ENCODE data around the gene GPR25. TPM values are rescaled to one million over a fixed set of nuclear protein-coding genes. Genes with fewer than 3 reads are reported as not detected.

The GPR25 gene
- total RNA-seq, 2 experiments from 2014 or later = not detected

DNA sequence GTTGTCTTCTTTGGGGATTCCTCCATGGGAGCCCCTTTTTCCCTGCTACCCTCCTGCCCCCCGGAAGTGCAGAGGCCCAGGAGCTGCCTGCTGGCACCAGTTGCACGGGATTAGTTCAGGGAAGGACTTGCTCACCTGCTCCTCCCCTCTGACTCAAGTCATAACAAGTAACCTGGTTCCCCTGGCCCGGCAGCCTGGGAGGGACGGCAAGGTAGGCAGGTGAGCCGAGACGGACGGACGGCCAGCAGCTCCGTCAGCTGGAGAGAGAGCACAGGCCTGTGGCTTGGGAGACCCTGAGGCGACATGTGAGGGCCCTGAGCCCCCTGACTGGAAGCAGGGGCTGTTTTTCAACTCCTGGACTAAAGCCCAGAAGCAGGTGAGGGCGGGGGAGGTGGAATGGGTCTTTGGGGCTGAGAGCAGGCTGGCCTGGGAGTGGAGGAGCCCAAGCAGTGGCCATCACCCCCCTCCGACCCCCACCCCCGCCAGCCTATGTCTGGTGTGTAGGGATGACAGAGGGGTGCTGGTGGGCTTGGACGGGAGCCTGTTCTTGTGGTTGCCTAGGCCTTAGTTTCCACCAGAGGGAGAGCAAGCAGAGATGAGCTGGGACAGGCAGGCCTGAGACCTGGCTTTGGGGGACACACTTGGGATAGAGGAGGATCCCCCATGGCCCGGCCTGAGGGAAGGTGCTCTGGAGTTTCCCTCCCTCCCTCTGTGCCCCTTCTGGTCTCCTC is 22.1 kb downstream of the GPR25 start, which contains the start of gene INAVA:
Gene INAVA, plus strand, starts transcription at position 189 of the 731 bp plus-strand sequence. CDS start 3,501 bp downstream, outside the sequence.
- Mint-ChIP-seq H3K9me3 (ENCODE audit: low read depth) (no peaks in the 10 kb centered on the region), H3K36me3 (ENCODE audit: low read depth) (no peaks in the 10 kb centered on the region), H3K27me3 (peaks cover 45% of the 10 kb centered on the region), H3K4me1 (peaks cover 18% of the 10 kb centered on the region), H3K4me3 (no peak within 1 kb of the TSS), H3K27ac (no peak within 1 kb of the TSS)
- no peak for ATAC-seq
- ChIA-PET POLR2A (no interaction called here), CTCF (interaction anchor here (0.6 to 1.6 kb wide), 3 partner anchors 77 to 85 kb away, joined by 3 to 6 read pairs (median 3); no protein-coding TSS in a partner anchor)
- DNase-seq = no peak
- intact Hi-C loops (cut with DNase I, micrococcal nuclease) = no loop called here

DNA sequence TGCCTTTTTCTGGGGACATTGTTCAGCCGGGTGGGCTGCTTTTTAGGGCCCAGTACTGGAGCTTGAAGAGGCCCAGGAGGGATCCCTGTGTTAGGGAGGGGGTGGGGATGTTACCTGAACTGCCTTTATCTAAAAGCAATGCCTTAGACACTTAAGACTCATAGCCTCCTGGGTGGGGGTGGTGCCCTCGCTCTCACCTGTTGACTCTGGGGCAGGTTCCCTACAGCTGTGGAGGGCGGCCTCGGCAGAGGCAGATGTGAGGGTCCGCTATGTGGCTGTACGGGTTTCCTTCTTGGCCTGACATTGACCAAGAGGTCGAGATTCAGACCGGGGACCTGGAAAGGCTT is 22.6 kb downstream of the GPR25 start:
- H3K9me3 Mint-ChIP-seq (ENCODE audit: low read depth) = no peaks in the 10 kb centered on the region
- no peak for ATAC-seq
- no peak overlapping the region for H3K27ac Mint-ChIP-seq
- H3K36me3 Mint-ChIP-seq (ENCODE audit: low read depth) = no peaks in the 10 kb centered on the region
- H3K4me3 Mint-ChIP-seq = no peak overlapping the region
- CTCF ChIA-PET = interaction anchor here (0.6 to 1.6 kb wide), 2 partner anchors 77 to 83 kb away, joined by 3 to 6 read pairs; no protein-coding TSS in a partner anchor
- peaks cover 12% of the 10 kb centered on the region for H3K4me1 Mint-ChIP-seq
- no peak for DNase-seq
- intact Hi-C loops (cut with DNase I, micrococcal nuclease) = no loop called here
- POLR2A ChIA-PET = no interaction called here
- H3K27me3 Mint-ChIP-seq = peaks cover 42% of the 10 kb centered on the region

DNA sequence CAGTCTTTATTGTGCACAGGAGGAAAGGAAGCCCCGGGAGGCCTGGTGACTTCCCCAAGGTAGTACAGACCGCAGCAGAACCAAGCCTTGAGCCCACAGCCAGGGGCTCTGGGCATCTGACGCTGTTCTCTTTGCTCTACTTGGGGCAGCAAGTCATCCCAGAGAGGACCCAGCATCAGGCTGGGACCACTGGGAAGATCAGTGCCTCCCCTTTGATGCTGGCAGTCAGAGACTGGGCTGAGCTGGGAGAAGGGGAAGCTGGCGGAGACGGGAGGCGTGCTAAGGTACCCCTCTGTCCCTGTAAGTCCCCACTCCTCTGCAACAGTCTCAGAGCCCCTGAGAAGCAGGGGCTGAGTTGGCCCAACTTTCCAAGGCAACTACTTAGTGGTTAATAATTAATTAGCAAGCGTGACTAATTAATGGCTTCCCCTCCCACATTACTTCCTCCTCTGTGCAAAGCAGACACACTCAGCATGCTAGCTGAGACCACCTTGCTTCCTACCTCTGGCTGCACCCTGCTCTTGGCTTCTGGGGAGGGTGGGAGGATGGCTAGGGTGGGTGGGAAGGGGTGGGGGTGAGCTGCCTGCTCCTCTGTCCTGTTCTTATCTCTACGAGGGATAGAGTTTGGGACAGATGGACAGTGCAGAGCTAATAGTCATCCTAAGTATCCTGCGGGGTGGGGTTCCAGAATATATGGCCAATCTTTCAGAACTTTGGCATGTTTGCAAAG is 23.2 kb downstream of the GPR25 start:
- peaks cover 38% of the 10 kb centered on the region for H3K27me3 Mint-ChIP-seq
- H3K36me3 Mint-ChIP-seq (ENCODE audit: low read depth) = no peaks in the 10 kb centered on the region
- no peak overlapping the region for H3K27ac Mint-ChIP-seq
- CTCF ChIA-PET = interaction anchor here (0.6 to 1.6 kb wide), 3 partner anchors 15 to 83 kb away, joined by 3 to 6 read pairs (median 3); no protein-coding TSS in a partner anchor
- intact Hi-C loops (cut with DNase I, micrococcal nuclease) = no loop called here
- DNase-seq (no peak), ATAC-seq (no peak)
- H3K9me3 Mint-ChIP-seq (ENCODE audit: low read depth) = no peaks in the 10 kb centered on the region
- peaks cover 8% of the 10 kb centered on the region for H3K4me1 Mint-ChIP-seq
- POLR2A ChIA-PET = no interaction called here
- H3K4me3 Mint-ChIP-seq = no peak overlapping the region

DNA sequence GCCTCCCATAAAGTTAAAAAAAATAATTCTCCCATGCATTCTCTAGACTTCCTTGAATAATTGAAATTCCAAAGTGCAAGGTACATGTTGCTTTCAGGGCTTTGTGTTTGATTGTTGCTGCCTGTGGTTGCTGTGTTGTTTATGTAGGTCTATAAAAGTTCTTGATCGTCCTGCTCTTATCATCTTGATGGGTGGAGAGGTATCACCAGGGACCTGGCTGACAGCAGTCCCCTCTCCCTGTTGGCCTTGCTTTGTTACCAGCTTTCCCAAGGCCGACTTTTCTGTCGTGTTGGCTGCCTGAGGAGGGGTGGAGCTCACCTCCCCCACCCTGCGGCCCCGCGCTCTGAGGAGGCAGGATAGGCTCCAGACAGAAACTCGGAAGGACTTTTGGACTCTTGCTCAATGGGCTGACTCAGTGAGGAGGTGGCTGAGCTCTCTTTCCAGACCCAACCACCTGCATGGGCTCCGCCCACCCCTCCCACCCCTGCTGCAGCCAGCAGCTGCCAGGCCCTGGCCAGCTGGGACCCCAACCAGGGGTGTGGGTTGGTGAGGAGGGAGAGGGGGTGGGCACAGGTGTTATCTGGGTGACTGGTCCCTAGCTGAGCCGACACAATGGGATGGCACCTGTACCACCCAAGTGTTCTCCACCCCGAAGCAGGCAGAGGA is 23.9 kb downstream of the GPR25 start:
- CTCF ChIA-PET = interaction anchor here (0.5 to 1.6 kb wide), 4 partner anchors 16 to 275 kb away, joined by 3 to 6 read pairs (median 3); no protein-coding TSS in a partner anchor
- Mint-ChIP-seq H3K27me3 (peaks cover 38% of the 10 kb centered on the region), H3K27ac (no peak overlapping the region), H3K4me1 (peaks cover 4% of the 10 kb centered on the region), H3K9me3 (ENCODE audit: low read depth) (no peaks in the 10 kb centered on the region), H3K4me3 (no peak overlapping the region), H3K36me3 (ENCODE audit: low read depth) (no peaks in the 10 kb centered on the region)
- intact Hi-C loops (cut with DNase I, micrococcal nuclease) = no loop called here
- DNase-seq (no peak), ATAC-seq (no peak)
- POLR2A ChIA-PET = no interaction called here

DNA sequence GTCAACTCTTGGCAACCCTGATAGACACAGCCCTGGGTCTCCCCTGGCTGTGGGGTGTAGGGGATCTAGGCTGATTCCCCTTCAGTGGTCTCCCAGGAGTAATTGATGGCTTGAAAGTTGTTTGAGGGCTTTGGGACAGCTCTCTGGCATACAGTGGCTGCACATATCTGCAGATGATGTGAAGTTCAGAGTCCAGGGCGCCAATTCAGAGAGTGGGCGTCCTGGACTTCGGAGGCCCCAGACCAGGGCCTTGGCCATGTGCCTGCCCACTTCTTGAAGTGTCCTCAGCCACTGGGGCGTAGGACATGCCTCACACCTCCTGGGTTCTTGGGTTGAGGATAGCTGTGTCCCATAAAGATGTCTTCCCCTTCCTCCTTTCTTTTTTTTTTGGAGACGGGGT is 24.5 kb downstream of the GPR25 start:
- intact Hi-C loops (cut with DNase I, micrococcal nuclease) = no loop called here
- CTCF ChIA-PET = interaction anchor here (0.6 to 0.8 kb wide), 2 partner anchors 222 to 275 kb away, joined by 3 read pairs; no protein-coding TSS in a partner anchor
- ATAC-seq = no peak
- POLR2A ChIA-PET = no interaction called here
- H3K36me3 Mint-ChIP-seq (ENCODE audit: low read depth) = no peaks in the 10 kb centered on the region
- H3K27me3 Mint-ChIP-seq = peaks cover 35% of the 10 kb centered on the region
- no peaks in the 10 kb centered on the region for H3K4me1 Mint-ChIP-seq
- no peaks in the 10 kb centered on the region for H3K9me3 Mint-ChIP-seq (ENCODE audit: low read depth)
- H3K4me3 Mint-ChIP-seq = no peak overlapping the region
- H3K27ac Mint-ChIP-seq = no peak overlapping the region
- DNase-seq = no peak

DNA sequence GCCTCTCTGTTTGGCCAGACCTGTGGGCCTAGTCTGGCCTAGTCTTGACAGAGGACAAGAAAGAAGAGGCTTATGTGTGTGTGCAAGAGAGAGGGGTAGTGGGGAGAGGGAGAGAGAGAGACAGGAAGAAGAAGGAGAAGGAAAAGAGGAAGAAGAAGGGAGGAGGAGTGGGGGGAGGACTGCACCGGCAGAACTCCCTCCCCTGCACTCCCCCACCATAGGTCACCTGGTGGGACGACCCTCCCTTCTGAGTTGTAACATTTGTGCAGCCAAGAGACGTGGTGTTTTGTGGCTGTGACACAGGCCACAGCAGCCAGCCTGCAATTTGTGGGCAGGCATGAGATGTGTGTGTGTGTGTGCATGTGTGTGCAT is 26.2 kb downstream of the GPR25 start:
- H3K9me3 Mint-ChIP-seq (ENCODE audit: low read depth) = no peaks in the 10 kb centered on the region
- ChIA-PET POLR2A (no interaction called here), CTCF (no interaction called here)
- no peaks in the 10 kb centered on the region for H3K4me1 Mint-ChIP-seq
- ATAC-seq (no peak), DNase-seq (no peak)
- H3K36me3 Mint-ChIP-seq (ENCODE audit: low read depth) = no peaks in the 10 kb centered on the region
- intact Hi-C loops (cut with DNase I, micrococcal nuclease) = no loop called here
- H3K27me3 Mint-ChIP-seq = peaks cover 25% of the 10 kb centered on the region
- no peak overlapping the region for H3K4me3 Mint-ChIP-seq
- no peak overlapping the region for H3K27ac Mint-ChIP-seq

DNA sequence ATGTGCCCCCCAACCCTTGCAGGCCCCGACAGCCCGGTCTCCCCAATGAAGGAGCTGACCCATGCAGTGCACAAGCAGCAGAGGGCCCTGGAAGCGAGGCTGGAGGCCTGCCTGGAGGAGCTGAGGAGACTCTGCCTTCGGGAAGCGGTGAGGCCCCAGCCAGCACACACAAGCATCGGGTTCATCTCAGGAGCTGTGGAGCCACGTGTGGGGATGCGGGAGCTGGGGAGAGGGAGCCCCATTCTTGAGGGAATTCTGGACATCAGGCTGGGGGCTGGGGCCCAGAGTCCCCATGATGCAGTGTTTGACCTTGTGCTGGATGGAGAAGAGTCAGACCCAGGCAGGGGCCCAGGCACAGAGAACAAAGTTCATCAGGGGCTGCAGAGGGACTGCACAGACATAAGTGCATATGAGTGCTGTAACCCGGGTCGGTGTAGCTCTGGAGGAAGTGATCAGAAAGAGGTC is 26.7 kb downstream of the GPR25 start:
- H3K9me3 Mint-ChIP-seq (ENCODE audit: low read depth) = no peaks in the 10 kb centered on the region
- H3K27ac Mint-ChIP-seq = no peak overlapping the region
- no peak for DNase-seq
- no peaks in the 10 kb centered on the region for H3K36me3 Mint-ChIP-seq (ENCODE audit: low read depth)
- ChIA-PET CTCF (no interaction called here), POLR2A (interaction anchor here (0.9 kb wide), 1 partner anchor 10 kb away, joined by 4 read pairs; no protein-coding TSS in a partner anchor)
- no peaks in the 10 kb centered on the region for H3K4me1 Mint-ChIP-seq
- H3K4me3 Mint-ChIP-seq = no peak overlapping the region
- ATAC-seq = no peak
- peaks cover 22% of the 10 kb centered on the region for H3K27me3 Mint-ChIP-seq
- intact Hi-C loops (cut with DNase I, micrococcal nuclease) = no loop called here

DNA sequence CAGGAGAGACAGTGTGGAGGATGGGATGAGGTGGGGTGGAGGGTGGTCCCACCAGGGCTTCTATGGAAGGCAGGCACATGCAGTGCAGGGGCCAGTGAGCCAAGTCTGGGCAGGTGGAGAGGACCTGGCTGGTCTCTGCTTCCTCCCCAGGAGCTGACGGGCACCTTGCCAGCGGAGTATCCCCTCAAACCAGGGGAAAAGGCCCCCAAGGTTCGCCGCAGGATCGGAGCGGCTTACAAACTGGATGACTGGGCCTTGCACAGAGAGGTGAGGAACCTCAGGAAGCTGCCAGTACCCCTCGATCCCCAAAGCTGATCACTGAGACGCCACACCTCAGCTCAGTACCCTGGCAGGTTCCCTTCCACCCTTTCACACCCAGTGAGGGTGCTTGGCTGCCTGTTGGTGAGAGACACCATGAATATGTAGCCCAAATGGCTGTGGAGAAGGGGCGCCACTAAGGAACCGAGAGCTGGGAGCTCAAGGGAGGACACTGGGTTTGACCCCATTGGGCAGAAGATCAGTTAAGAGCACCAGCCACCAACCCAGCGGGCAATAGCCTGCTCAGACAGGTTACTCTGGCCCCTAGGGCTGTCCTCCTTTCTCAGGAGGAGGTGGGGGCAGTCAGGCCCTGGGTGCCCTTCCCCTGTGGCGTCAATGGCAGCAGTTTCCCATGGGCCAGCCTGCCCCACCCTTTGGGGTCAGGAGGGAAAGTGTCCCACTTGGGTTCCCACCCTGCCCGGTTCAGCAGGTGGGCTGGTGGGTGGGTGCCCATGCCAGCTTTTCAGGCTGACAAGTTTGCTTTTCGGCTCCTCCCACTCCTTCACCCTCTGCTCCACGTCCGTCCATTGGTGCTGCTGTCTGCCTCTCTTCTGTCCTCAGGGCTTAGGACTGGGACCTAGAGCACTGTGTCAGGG is 27.4 kb downstream of the GPR25 start:
- ChIA-PET POLR2A (interaction anchor here (0.9 kb wide), 1 partner anchor 11 kb away, joined by 4 read pairs; no protein-coding TSS in a partner anchor), CTCF (interaction anchor here (0.6 to 0.7 kb wide), 3 partner anchors 15 to 138 kb away, joined by 3 to 4 read pairs (median 3); no protein-coding TSS in a partner anchor)
- Mint-ChIP-seq H3K27ac (no peak overlapping the region), H3K4me3 (no peak overlapping the region), H3K9me3 (ENCODE audit: low read depth) (no peaks in the 10 kb centered on the region), H3K27me3 (peaks cover 22% of the 10 kb centered on the region), H3K4me1 (peaks cover 2% of the 10 kb centered on the region), H3K36me3 (ENCODE audit: low read depth) (no peaks in the 10 kb centered on the region)
- ATAC-seq (no peak), DNase-seq (no peak)
- intact Hi-C loops (cut with DNase I, micrococcal nuclease) = no loop called here

DNA sequence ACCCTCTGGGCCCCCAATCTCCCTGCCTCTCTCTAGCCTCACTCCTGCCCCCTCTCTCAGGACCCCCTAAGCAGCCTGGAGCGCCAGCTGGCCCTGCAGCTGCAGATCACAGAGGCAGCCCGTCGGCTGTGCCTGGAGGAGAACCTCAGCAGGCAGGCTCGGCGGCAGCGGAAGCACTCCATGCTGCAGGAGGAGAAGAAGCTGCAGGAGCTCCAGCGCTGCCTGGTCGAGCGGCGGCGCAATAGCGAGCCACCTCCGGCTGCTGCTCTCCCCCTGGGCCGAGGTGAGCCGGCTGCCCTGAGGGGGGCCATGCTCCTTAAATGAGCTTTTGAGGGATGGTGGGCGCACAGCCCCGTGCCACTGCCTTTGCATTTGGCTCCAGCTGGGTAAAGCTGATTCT is 28.1 kb downstream of the GPR25 start:
- intact Hi-C loops (cut with DNase I, micrococcal nuclease) = no loop called here
- no peaks in the 10 kb centered on the region for H3K36me3 Mint-ChIP-seq (ENCODE audit: low read depth)
- peaks cover 22% of the 10 kb centered on the region for H3K27me3 Mint-ChIP-seq
- no peak for ATAC-seq
- peaks cover 8% of the 10 kb centered on the region for H3K4me1 Mint-ChIP-seq
- H3K9me3 Mint-ChIP-seq (ENCODE audit: low read depth) = no peaks in the 10 kb centered on the region
- no peak overlapping the region for H3K4me3 Mint-ChIP-seq
- CTCF ChIA-PET = interaction anchor here (0.7 to 0.8 kb wide), 2 partner anchors 19 to 27 kb away, joined by 3 read pairs; no protein-coding TSS in a partner anchor
- POLR2A ChIA-PET = no interaction called here
- no peak overlapping the region for H3K27ac Mint-ChIP-seq
- no peak for DNase-seq

DNA sequence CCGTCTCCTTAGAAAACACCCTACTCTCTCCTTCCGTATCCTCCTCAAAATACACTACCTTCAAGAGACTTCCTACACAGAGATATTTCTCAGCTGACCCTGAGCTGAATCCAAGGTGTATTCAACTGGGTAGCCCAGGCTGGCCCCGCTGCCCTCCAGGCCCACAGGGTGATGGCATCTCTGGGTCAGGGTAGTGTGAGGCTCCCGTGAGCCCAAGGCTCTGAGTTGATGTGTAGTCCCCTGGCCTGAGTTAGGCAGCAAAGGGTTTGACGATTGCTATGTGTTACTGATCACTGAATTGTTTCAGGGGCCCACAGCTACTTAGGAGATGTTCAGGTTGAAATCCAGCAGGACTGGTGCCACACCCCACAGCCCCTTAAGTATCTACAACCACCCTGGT is 28.6 kb downstream of the GPR25 start:
- H3K4me3 Mint-ChIP-seq = no peak overlapping the region
- peaks cover 8% of the 10 kb centered on the region for H3K4me1 Mint-ChIP-seq
- peaks cover 22% of the 10 kb centered on the region for H3K27me3 Mint-ChIP-seq
- H3K36me3 Mint-ChIP-seq (ENCODE audit: low read depth) = no peaks in the 10 kb centered on the region
- intact Hi-C loops (cut with DNase I, micrococcal nuclease) = no loop called here
- H3K27ac Mint-ChIP-seq = no peak overlapping the region
- DNase-seq (no peak), ATAC-seq (no peak)
- no peaks in the 10 kb centered on the region for H3K9me3 Mint-ChIP-seq (ENCODE audit: low read depth)
- POLR2A ChIA-PET = no interaction called here
- CTCF ChIA-PET = interaction anchor here (0.8 to 1.0 kb wide), 2 partner anchors 12 to 18 kb away, joined by 3 read pairs; no protein-coding TSS in a partner anchor
